Colon (tissue), 2 donors: ENCODE results near the gene SHMT2.

Source experiments
- FAIRE-seq: peaks from 2 replicates; lab custom pipeline; 2012; peaks lifted over from hg19 to GRCh38; lab: Jason Lieb, UNC
- donor health status: control.
- donor health status: control.

The SHMT2 gene

GRCh38 chr12:57215065-57215464, 14.4 kb upstream of the SHMT2 start:
- FAIRE-seq, result no peak

GRCh38 chr12:57215668-57216013, 13.9 kb upstream of the SHMT2 start:
- no peak for FAIRE-seq

DNA sequence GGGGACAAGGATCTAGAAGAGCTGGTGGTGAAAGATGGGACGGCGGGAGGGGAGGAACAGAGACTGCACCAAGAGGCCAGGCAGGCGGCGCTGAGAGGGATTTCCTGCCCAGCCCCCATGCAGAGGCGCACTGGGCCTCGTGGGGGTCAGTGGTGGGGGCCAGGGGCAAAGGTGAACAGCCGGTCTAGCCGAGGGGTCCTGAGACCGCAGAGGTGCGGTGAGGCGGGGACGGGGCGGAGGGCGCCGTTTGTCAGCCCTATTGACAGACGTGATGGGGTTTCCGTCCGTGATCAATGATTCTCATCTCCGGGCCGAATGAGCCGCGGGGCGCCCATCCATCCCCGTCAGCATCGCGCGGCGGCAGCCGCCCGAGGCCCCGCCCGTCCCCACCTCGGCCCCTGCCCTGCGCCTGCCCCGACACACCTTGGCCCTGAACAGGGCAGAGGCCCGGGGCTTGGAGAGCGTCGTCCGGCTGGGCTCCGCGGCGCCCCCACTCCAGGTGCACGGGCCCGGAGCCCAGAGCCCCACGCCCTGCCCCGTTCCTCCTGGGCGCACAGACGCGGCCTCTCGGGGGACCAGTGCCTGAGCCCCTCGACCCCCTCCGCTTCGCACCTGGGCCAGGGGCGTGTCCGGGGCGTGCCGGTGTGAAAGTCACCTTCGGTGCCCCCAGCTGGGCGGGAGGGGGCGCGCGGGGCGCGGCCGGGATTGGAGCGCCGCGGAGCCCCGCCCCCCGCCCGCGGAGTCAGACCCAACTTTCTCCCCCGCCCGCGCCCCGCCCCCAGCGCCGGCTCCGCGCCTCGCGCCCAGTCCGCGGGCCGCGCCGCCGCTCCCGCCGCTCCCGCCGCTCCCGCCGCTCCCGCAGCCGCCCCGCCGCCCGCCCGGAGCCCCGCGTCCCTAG, 13.2 kb upstream of the SHMT2 start, which contains the start of gene NXPH4:
NXPH4 (plus strand) TSS at position 781 of the 898 bp plus-strand sequence. CDS start 176 bp downstream, outside the sequence.
- no peak for FAIRE-seq

DNA sequence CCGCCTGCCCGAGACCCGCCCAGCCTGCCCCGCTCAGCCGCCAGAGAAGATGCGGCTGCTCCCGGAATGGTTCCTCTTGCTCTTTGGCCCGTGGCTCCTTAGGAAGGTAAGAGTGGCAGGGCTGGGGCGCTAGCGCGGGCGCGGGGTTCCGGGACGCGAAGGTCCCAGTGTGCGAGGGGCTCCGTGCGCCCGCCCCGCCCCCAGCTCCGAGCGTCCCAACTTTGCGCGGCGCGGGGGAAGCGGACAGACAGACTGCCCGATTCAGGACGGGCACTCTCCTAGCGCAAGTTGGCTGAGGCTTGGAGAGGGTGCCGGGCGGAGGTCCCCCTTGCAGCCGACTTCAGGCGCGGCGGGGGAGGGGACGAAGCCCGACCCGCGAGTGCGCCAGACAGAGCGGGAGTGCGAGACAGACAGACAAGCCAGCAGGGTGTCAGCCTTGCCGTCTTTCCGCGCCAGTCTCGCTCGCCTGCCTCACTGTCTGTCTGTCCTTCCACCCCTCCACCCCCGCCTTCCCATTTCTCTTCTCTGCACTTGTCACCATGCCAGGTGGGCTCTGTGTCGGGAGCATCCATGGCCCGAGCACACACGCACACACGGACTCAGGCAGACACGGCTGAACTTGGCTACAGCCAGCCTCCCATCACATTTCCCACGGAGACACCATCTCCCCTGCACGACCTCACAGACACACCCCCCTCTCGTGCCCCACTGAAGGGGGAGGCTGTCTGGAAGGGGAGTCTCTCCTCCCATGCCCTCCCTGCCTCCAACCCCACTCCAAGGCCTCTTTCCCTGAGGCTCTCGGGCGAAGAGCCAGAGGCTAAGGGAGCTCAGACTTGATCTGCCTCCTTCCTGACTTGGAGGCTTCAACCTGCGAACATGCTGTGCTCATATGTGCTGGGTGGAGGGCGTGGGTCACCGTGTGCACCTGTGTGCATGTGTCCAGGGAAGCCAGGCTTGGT, 12.3 kb upstream of the SHMT2 start:
- no peak for FAIRE-seq

DNA sequence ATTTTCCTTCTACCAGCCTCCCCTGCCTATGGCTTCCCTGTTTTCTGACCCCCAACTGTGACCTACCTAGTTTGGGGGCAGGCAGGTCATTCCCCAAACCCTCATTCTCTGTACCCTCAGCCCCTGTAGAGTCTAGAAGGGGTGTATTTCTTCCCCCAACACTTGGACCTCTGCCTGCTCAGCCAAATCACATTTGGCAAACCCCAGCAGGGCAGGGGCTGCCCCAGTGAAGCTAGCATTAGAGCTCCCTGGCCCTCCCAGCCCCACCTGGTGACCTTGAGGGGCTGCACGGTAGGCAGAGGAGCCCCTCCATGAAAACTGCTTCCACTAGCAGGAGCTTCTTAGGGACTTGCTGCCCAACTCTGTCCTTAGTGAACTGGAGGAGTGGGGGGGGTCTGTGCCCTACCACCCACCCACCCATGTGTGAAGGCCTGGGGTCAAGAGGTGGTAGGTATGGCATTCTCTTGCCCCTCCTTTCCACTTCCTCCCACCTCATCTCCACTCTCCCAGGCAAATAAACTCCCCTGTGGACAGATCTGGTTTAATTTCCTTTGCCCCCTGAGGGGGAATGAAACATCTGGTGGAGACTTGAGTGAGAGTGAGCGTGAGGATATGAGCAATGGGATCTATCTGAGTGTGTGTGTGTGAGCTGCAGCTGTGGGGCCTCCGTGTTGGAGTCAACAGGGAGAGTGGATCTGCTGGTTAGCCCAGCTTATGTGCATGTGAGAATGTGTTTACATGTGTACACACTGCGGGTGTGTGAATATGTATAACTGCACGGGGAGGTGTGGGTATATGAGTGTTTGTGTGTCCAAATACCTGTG, 11.3 kb upstream of the SHMT2 start:
- FAIRE-seq, result no peak

- FAIRE-seq, result no peak
These were observed 10.1 kb upstream of the SHMT2 start for GRCh38 chr12:57219205-57219992.

- no peak for FAIRE-seq
These were observed 9.3 kb upstream of the SHMT2 start for GRCh38 chr12:57219993-57220754.

DNA sequence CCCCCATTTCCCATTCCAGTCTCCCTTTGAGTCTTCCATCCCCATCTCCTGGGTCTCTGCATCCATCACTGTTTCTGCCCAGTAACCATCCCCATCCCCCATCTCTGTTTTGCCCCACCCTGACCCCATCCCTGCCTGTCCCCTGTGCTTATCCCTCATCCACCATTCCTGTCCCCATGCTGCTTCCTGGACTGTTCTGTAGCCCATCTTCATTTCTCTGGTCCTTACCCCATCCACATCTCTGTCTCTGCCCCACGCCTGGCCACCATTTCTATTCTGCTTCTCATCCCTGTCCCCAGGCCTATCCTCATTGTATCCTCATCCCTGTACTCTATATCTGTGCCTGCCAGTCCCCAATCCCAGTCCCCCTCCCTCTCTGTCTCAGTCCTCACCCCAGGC, 8.7 kb upstream of the SHMT2 start:
- no peak for FAIRE-seq

DNA sequence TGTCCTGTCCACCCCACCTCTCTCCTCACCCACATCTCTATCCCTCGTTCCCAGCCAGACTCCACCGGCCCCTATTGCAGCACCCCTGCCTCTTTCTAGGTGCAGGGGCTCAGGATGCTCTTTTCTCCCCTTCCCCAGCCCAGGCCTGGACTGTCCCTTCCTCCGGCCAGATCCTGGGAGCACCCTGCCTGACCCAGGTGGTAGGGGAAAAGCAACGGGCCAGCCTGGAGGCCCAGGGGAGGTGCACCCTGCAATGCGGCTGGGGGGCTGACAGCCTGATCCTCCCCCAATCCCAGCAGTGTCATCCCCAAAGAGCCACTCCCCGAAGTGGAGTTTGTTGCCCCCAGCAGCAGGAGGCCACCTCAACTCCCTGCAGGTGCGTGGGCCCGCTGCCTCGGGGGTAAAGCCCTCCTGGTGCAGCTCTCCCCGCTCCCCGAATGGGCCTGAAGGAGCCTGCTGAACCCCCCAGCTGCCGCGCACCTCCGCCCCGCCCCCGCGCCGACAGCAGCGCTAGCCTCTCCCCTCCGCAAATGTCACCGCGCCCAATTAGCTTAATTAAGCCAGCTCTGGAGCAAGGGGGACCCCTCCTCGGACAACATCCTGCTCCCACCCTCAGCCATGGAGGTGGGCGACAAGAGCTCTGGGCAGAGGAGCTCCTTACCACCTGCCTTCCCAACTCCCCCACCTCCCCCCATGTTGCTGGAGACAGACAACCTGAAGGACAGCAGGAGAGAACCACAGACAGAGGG, 8.2 kb upstream of the SHMT2 start:
- no peak for FAIRE-seq

GRCh38 chr12:57222286-57223190, 7.0 kb upstream of the SHMT2 start:
- no peak for FAIRE-seq

- FAIRE-seq, result no peak
These were observed 6.0 kb upstream of the SHMT2 start for GRCh38 chr12:57223191-57224165.

GRCh38 chr12:57224278-57224972, 5.1 kb upstream of the SHMT2 start:
- FAIRE-seq, result no peak

GRCh38 chr12:57224973-57225679, 4.4 kb upstream of the SHMT2 start:
- FAIRE-seq, result no peak

GRCh38 chr12:57225680-57226210, 3.8 kb upstream of the SHMT2 start:
- no peak for FAIRE-seq

- no peak for FAIRE-seq
These were observed 2.8 kb upstream of the SHMT2 start for GRCh38 chr12:57226588-57227314.
